IMR-90 (cell line): ENCODE results near the gene EDIL3. TPM values are rescaled to one million over a fixed set of nuclear protein-coding genes. Genes with fewer than 3 reads are reported as not detected.
A peak's percentile ranks its signal among the peaks of the same experiment; 100 is the strongest.

Source experiments
- ATAC-seq: fragments of 200-7000 bp; cut with Tn5 transposase; 2 replicates; pipeline ENCODE4 v1.9.1; 2020; ENCODE audit warnings: low read depth, mild to moderate bottlenecking, moderate library complexity
- BruUV-seq: library from RNA; stranded (reverse); fragments of 400-500 nt; replicated peaks from 2 replicates; lab custom pipeline; 2021; lab: Mats Ljungman, UMichigan
- CTCF ChIA-PET: fragments of 300-600 bp; formaldehyde crosslinking; extraction: SDS; loops from one replicate; lab custom pipeline; 2021; ENCODE audit warnings: antibody characterized with exemption; lab: Yijun Ruan, JAX
- POLR2A ChIA-PET: fragments of 300-600 bp; sonication (Branson Sonifier 250); formaldehyde crosslinking; loops from one replicate; lab custom pipeline; 2022; ENCODE audit warnings: antibody characterized with exemption; ENCODE audit not compliant: unreplicated experiment; lab: Charles Lee
- DNase-seq: peaks from one replicate; pipeline ENCODE4 v3.0.0; 2013
- H2AFZ ChIP-seq: replicated peaks from 2 replicates; pipeline ENCODE3; 2013; ENCODE audit warnings: low read length, mild to moderate bottlenecking; ENCODE audit not compliant: poor library complexity
- H2AK5ac ChIP-seq: 2 replicates; pipeline ENCODE4 v1.6.1; 2013; ENCODE audit warnings: low read depth, low read length, inconsistent platforms
- H2AK9ac ChIP-seq: replicated peaks from 2 replicates; pipeline ENCODE3; 2013; ENCODE audit warnings: mild to moderate bottlenecking, low read depth, low read length, moderate library complexity; ENCODE audit not compliant: poor library complexity
- H2BK120ac ChIP-seq: 2 replicates; pipeline ENCODE4 v1.6.1; 2013; ENCODE audit warnings: low read depth, low read length, inconsistent platforms
- H2BK15ac ChIP-seq: 3 replicates; pipeline ENCODE4 v1.6.1; 2013; ENCODE audit warnings: low read depth, low read length, inconsistent platforms
- H2BK20ac ChIP-seq: 2 replicates; pipeline ENCODE4 v1.6.1; 2013; ENCODE audit warnings: low read depth, mild to moderate bottlenecking, inconsistent platforms, low read length, moderate library complexity
- H2BK5ac ChIP-seq: 2 replicates; pipeline ENCODE4 v1.6.1; 2013; ENCODE audit warnings: mild to moderate bottlenecking, low read depth, low read length, inconsistent platforms; ENCODE audit not compliant: poor library complexity, severe bottlenecking
- H3K14ac ChIP-seq: replicated peaks from 2 replicates; pipeline ENCODE4 v1.6.1; 2013; ENCODE audit warnings: low read depth, low read length, inconsistent platforms
- H3K18ac ChIP-seq: 2 replicates; pipeline ENCODE4 v1.6.1; 2013; ENCODE audit warnings: low read depth, low read length, control low read depth
- H3K23ac ChIP-seq: 2 replicates; pipeline ENCODE4 v1.6.1; 2013; ENCODE audit warnings: low read depth, low read length, inconsistent platforms
- H3K27ac ChIP-seq: 2 replicates; pipeline ENCODE4 v1.5.1; 2013; ENCODE audit warnings: mild to moderate bottlenecking, control low read depth, low read length; ENCODE audit not compliant: insufficient read depth
- H3K27me3 ChIP-seq: 2 replicates; pipeline ENCODE4 v1.6.1; 2013; ENCODE audit warnings: low read length; ENCODE audit not compliant: control insufficient read depth, insufficient read depth
- H3K36me3 ChIP-seq: 2 replicates; pipeline ENCODE4 v1.6.1; 2013; ENCODE audit warnings: low read length, mixed read lengths; ENCODE audit not compliant: control insufficient read depth, insufficient read depth
- H3K4ac ChIP-seq: 2 replicates; pipeline ENCODE4 v1.6.1; 2013; ENCODE audit warnings: low read depth, low read length, inconsistent platforms
- H3K4me1 ChIP-seq: 2 replicates; pipeline ENCODE4 v1.6.1; 2013; ENCODE audit warnings: low read length, mixed read lengths; ENCODE audit not compliant: control insufficient read depth, insufficient read depth
- H3K4me2 ChIP-seq: 2 replicates; pipeline ENCODE4 v1.6.1; 2013; ENCODE audit warnings: low read depth, mild to moderate bottlenecking, control low read depth, low read length, moderate library complexity
- H3K4me3 ChIP-seq: 2 replicates; pipeline ENCODE4 v1.5.1; 2013; ENCODE audit warnings: low read depth, mild to moderate bottlenecking, control low read depth, low read length, moderate library complexity; ENCODE audit not compliant: insufficient read depth
- H3K56ac ChIP-seq: 2 replicates; pipeline ENCODE4 v1.6.1; 2013; ENCODE audit warnings: low read length, inconsistent platforms; ENCODE audit not compliant: insufficient read depth; ENCODE audit errors: extremely low read depth
- H3K79me1 ChIP-seq, 2 experiments: 2 replicates each; pipeline ENCODE4 v1.6.1; 2013; ENCODE audit warnings: low read length in 2 of 2, inconsistent platforms in 1 of 2, low read depth in 1 of 2
- H3K9ac ChIP-seq: 2 replicates; pipeline ENCODE4 v1.6.1; 2013; ENCODE audit warnings: low read depth, low read length, control low read depth
- H3K9me1 ChIP-seq: 2 replicates; pipeline ENCODE4 v1.6.1; 2013; ENCODE audit warnings: low read length, inconsistent platforms; ENCODE audit not compliant: insufficient read depth
- H3K9me3 ChIP-seq: 2 replicates; pipeline ENCODE4 v1.6.1; 2013; ENCODE audit warnings: low read length; ENCODE audit not compliant: control insufficient read depth, insufficient read depth
- H4K20me1 ChIP-seq: 2 replicates; pipeline ENCODE4 v1.6.1; 2013; ENCODE audit warnings: low read length, inconsistent platforms; ENCODE audit not compliant: insufficient read depth
- H4K5ac ChIP-seq: 2 replicates; pipeline ENCODE4 v1.6.1; 2013; ENCODE audit warnings: mild to moderate bottlenecking, low read depth, low read length, control low read depth
- H4K8ac ChIP-seq, 2 experiments: 2 replicates each; pipeline ENCODE4 v1.6.1; 2013; ENCODE audit warnings: low read depth in 2 of 2, low read length in 2 of 2, control low read depth in 1 of 2, inconsistent platforms in 1 of 2
- H4K91ac ChIP-seq: 2 replicates; pipeline ENCODE4 v1.6.1; 2013; ENCODE audit warnings: low read depth, low read length, inconsistent platforms; ENCODE audit not compliant: insufficient read depth
- BHLHE40 ChIP-seq: fragments of 150-350 bp; IDR thresholded peaks from 2 replicates; pipeline ENCODE4 v1.6.1; 2016; ENCODE audit warnings: mild to moderate bottlenecking, low read depth, low read length
- CEBPB ChIP-seq: IDR thresholded peaks from 2 replicates; pipeline ENCODE4 v1.6.1; 2012; ENCODE audit warnings: low read depth, low read length, improper control_type of control experiment
- CHD1 ChIP-seq: IDR thresholded peaks from 2 replicates; pipeline ENCODE4 v1.6.1; 2012; ENCODE audit warnings: low read depth, low read length, improper control_type of control experiment
- CTCF ChIP-seq: conservative IDR thresholded peaks from 2 replicates; pipeline ENCODE4 v1.5.1; 2012; ENCODE audit warnings: mild to moderate bottlenecking, low read depth, low read length, improper control_type of control experiment
- ELK1 ChIP-seq: fragments of 150-350 bp; IDR thresholded peaks from 2 replicates; pipeline ENCODE4 v1.6.1; 2016; ENCODE audit warnings: low read depth, mild to moderate bottlenecking, low read length, moderate library complexity, borderline replicate concordance
- FOS ChIP-seq: fragments of 150-350 bp; IDR thresholded peaks from 2 replicates; pipeline ENCODE4 v1.6.1; 2016; ENCODE audit warnings: low read depth, low read length
- MAFK ChIP-seq: IDR thresholded peaks from 2 replicates; pipeline ENCODE4 v1.6.1; 2012; ENCODE audit warnings: low read depth, low read length, improper control_type of control experiment
- MAZ ChIP-seq: IDR thresholded peaks from 2 replicates; pipeline ENCODE4 v1.6.1; 2012; ENCODE audit warnings: low read depth, mild to moderate bottlenecking, low read length, improper control_type of control experiment, moderate library complexity, borderline replicate concordance
- MXI1 ChIP-seq: IDR thresholded peaks from 2 replicates; pipeline ENCODE4 v1.6.1; 2012; ENCODE audit warnings: low read depth, mild to moderate bottlenecking, low read length, moderate library complexity, borderline replicate concordance
- NFE2L2 ChIP-seq: fragments of 150-350 bp; IDR thresholded peaks from 2 replicates; pipeline ENCODE4 v1.6.1; 2016; ENCODE audit warnings: low read depth, mild to moderate bottlenecking, low read length
- POLR2A ChIP-seq: IDR thresholded peaks from 2 replicates; pipeline ENCODE4 v1.6.1; 2012; ENCODE audit warnings: mild to moderate bottlenecking, low read depth, low read length
- RAD21 ChIP-seq: IDR thresholded peaks from 2 replicates; pipeline ENCODE4 v1.6.1; 2012; ENCODE audit warnings: low read length, improper control_type of control experiment
- RCOR1 ChIP-seq: IDR thresholded peaks from 2 replicates; pipeline ENCODE4 v1.6.1; 2012; ENCODE audit warnings: mild to moderate bottlenecking, low read length, improper control_type of control experiment; ENCODE audit not compliant: insufficient replicate concordance
- RFX5 ChIP-seq: IDR thresholded peaks from 2 replicates; pipeline ENCODE4 v1.8.0; 2012; ENCODE audit warnings: low read depth, mild to moderate bottlenecking, low read length, moderate library complexity
- SMC3 ChIP-seq: fragments of 150-350 bp; IDR thresholded peaks from 2 replicates; pipeline ENCODE4 v1.6.1; 2016; ENCODE audit warnings: low read depth, mild to moderate bottlenecking, antibody characterized with exemption, low read length, moderate library complexity
- USF2 ChIP-seq: fragments of 150-350 bp; IDR thresholded peaks from 2 replicates; pipeline ENCODE4 v1.6.1; 2017; ENCODE audit warnings: mild to moderate bottlenecking, antibody characterized with exemption, low read length, low read depth
- WGBS, 2 experiments: methylation state at CpG; one replicate each; pipeline versions ENCODE4 v1.1.5 to v1.1.7; 2013; ENCODE audit warnings: missing lambda C conversion rate in 2 of 2; ENCODE audit not compliant: insufficient read length in 1 of 2; ENCODE audit errors: extremely low coverage in 2 of 2; 5-methylcytosine and 5-hydroxymethylcytosine counted together
- dilution Hi-C: fragments of 300-500 bp; cut with HindIII; formaldehyde crosslinking; loops from one replicate; pipeline ENCODE4 v1.14.3; 2018; ENCODE audit warnings: low sequenced_read_pairs; ENCODE audit not compliant: unreplicated experiment
- in situ Hi-C: fragments of 300-500 bp; cut with MboI; formaldehyde crosslinking; loops from 3 replicates; pipeline ENCODE4 v1.14.3; 2019; ENCODE audit warnings: low sequenced_read_pairs, inconsistent platforms, mixed read lengths
- intact Hi-C: fragments of 100-400 bp; cut with micrococcal nuclease; formaldehyde crosslinking; loops from 2 replicates; pipeline ENCODE4 v1.10.0; 2022
- polyA plus RNA-seq, 3 experiments: library from polyadenylated mRNA; depleted of rRNA; stranded (reverse); fragments of >200 nt; gene quantifications; 2 replicates each; pipeline ENCODE4 v1.2.3, GENCODE V29; 2012; ENCODE audit warnings: low replicate concordance in 1 of 3
- total RNA-seq: library from RNA; depleted of rRNA; stranded (reverse); fragments of >200 nt; gene quantifications from 2 replicates; pipeline ENCODE4 v1.2.3, GENCODE V29; 2012

The EDIL3 gene
- total and polyA plus RNA-seq, 2 of the 4 experiments (the other 2 are of a cell fraction), result 55.5 to 82.8 TPM

- Histone ChIP-seq H3K18ac (no peak overlapping the region), H3K36me3 (no peaks in the 10 kb centered on the region), H4K91ac (no peak overlapping the region), H2BK120ac (no peak overlapping the region), H3K56ac (no peak overlapping the region), H2BK5ac (no peak overlapping the region), H3K4me1 (no peaks in the 10 kb centered on the region), H3K4me2 (peak overlapping the region; percentile 61; the same call in 1 of the 2 replicates), H2AFZ (no peak overlapping the region), H4K20me1 (no peaks in the 10 kb centered on the region), H3K9me1 (peaks cover 2% of the 10 kb centered on the region; the same call in 1 of the 2 replicates), H3K27me3 (no peaks in the 10 kb centered on the region), H4K5ac (no peak overlapping the region), H3K23ac (no peak overlapping the region), H3K9me3 (no peaks in the 10 kb centered on the region), H3K27ac (no peak overlapping the region), H4K8ac (no peak overlapping the region), H3K4ac (no peak overlapping the region), H3K4me3 (no peak overlapping the region), H2AK5ac (no peak overlapping the region), H2BK15ac (no peak overlapping the region), H2AK9ac (no peak overlapping the region), H2BK20ac (no peak overlapping the region), H3K14ac (no peak overlapping the region), H3K9ac (no peak overlapping the region), H3K79me1 (peaks cover 9 to 16% of the 10 kb centered on the region in 2 experiments; a peak in 3 of 4 replicates)
- no CpG with 5 or more reads among the region's 2 CpGs for WGBS, 2 experiments
- peak; percentile 69 for ATAC-seq
- TF ChIP-seq CHD1 (no peak), CTCF (no peak), SMC3 (no peak), RAD21 (no peak), RCOR1 (no peak), ELK1 (no peak), NFE2L2 (no peak), MXI1 (no peak), USF2 (no peak), CEBPB (no peak), POLR2A (no peak), MAZ (no peak), FOS (no peak), RFX5 (no peak), MAFK (no peak), BHLHE40 (no peak)
- CTCF ChIA-PET, result no interaction called here
- POLR2A ChIA-PET, result no interaction called here
- peak; percentile 55 for DNase-seq
- dilution Hi-C loops, result no loop called here
- no TSS peak for BruUV-seq
- intact Hi-C loops, result no loop called here
- in situ Hi-C loops, result no loop called here
These were observed 23.1 kb downstream of the EDIL3 start for GRCh38 chr5:84361572-84361971.
